OCI-LY1 (cell line): ENCODE measurements around the gene ADAMTSL2.

Source experiments
- CTCF ChIP-seq: fragments of 200-600 bp; sonication (generic), shearing (Covaris generic); IDR thresholded peaks from 2 replicates; pipeline ENCODE4 v1.5.1; 2017; ENCODE audit warnings: mild to moderate bottlenecking, antibody characterized with exemption, low read length, moderate library complexity, mixed read lengths
- EZH2 ChIP-seq: fragments of 200-600 bp; sonication (generic), shearing (Covaris generic); IDR thresholded peaks from 2 replicates; pipeline ENCODE4 v1.8.0; 2017; ENCODE audit warnings: borderline replicate concordance, mixed run types, mild to moderate bottlenecking, antibody characterized with exemption, low read length, moderate library complexity, mixed read lengths

GRCh38 chr9:133563291-133563796, 28.8 kb downstream of the ADAMTSL2 start:
- TF ChIP-seq CTCF = no peak
- no peak for TF ChIP-seq EZH2
